Astrocyte (in vitro differentiated cells and primary cell): ENCODE results near the gene ABCA7. TPM values are rescaled to one million over a fixed set of nuclear protein-coding genes. Genes with fewer than 3 reads are reported as not detected.

Source experiments
- DNase-seq: peaks from one replicate; pipeline ENCODE4 v3.0.0-alpha.2; 2010; ENCODE audit warnings: low read depth
- FAIRE-seq: peaks from 2 replicates; lab custom pipeline; 2011; peaks lifted over from hg19 to GRCh38; lab: Jason Lieb, UNC
- H2AFZ ChIP-seq: 2 replicates; pipeline ENCODE4 v1.6.0; 2012; ENCODE audit warnings: low read depth, low read length, inconsistent platforms
- H3K27ac ChIP-seq: 2 replicates; pipeline ENCODE4 v1.5.1; 2011; ENCODE audit warnings: low read depth, low read length, inconsistent platforms
- H3K27me3 ChIP-seq: 2 replicates; pipeline ENCODE4 v1.6.0; 2011; ENCODE audit warnings: low read length, inconsistent platforms; ENCODE audit not compliant: insufficient read depth
- H3K36me3 ChIP-seq: 2 replicates; pipeline ENCODE4 v1.5.1; 2011; ENCODE audit warnings: low read length, inconsistent platforms; ENCODE audit not compliant: insufficient read depth
- H3K4me1 ChIP-seq: 2 replicates; pipeline ENCODE4 v1.5.1; 2011; ENCODE audit warnings: low read length, inconsistent platforms; ENCODE audit not compliant: insufficient read depth
- H3K4me2 ChIP-seq: 2 replicates; pipeline ENCODE4 v1.6.0; 2012; ENCODE audit warnings: low read length, inconsistent platforms
- H3K4me3 ChIP-seq: 2 replicates; pipeline ENCODE4 v1.5.1; 2011; ENCODE audit warnings: low read depth, mild to moderate bottlenecking, low read length, inconsistent platforms; ENCODE audit not compliant: insufficient read depth
- H3K79me2 ChIP-seq: 2 replicates; pipeline ENCODE4 v1.6.0; 2012; ENCODE audit warnings: mild to moderate bottlenecking, low read length, inconsistent platforms; ENCODE audit not compliant: insufficient read depth
- H3K9ac ChIP-seq: 2 replicates; pipeline ENCODE4 v1.6.0; 2012; ENCODE audit warnings: mild to moderate bottlenecking, low read length, inconsistent platforms
- H3K9me3 ChIP-seq: 2 replicates; pipeline ENCODE4 v1.5.1; 2012; ENCODE audit warnings: low read depth, mild to moderate bottlenecking, low read length, inconsistent platforms; ENCODE audit not compliant: insufficient read depth
- H4K20me1 ChIP-seq: 2 replicates; pipeline ENCODE4 v1.6.0; 2012; ENCODE audit warnings: low read length, inconsistent platforms; ENCODE audit not compliant: insufficient read depth
- H3K27ac Mint-ChIP-seq: one replicate; pipeline ENCODE4 v1.8.0; 2021; ENCODE audit warnings: mild to moderate bottlenecking, mixed read lengths; ENCODE audit not compliant: unreplicated experiment
- H3K27me3 Mint-ChIP-seq: one replicate; pipeline ENCODE4 v1.8.0; 2021; ENCODE audit warnings: low read depth, mixed read lengths; ENCODE audit not compliant: unreplicated experiment
- H3K36me3 Mint-ChIP-seq: one replicate; pipeline ENCODE4 v1.8.0; 2021; ENCODE audit warnings: low read depth, mixed read lengths; ENCODE audit not compliant: unreplicated experiment
- H3K4me1 Mint-ChIP-seq: one replicate; pipeline ENCODE4 v1.8.0; 2021; ENCODE audit warnings: low read depth, mixed read lengths; ENCODE audit not compliant: unreplicated experiment
- H3K4me3 Mint-ChIP-seq: one replicate; pipeline ENCODE4 v1.8.0; 2021; ENCODE audit warnings: mild to moderate bottlenecking, moderate library complexity, mixed read lengths; ENCODE audit not compliant: unreplicated experiment
- H3K9me3 Mint-ChIP-seq: one replicate; pipeline ENCODE4 v1.8.0; 2021; ENCODE audit warnings: mild to moderate bottlenecking, mixed read lengths; ENCODE audit not compliant: unreplicated experiment
- CTCF ChIP-seq: IDR thresholded peaks from 2 replicates; pipeline ENCODE4 v1.5.1; 2011; ENCODE audit warnings: low read depth, mild to moderate bottlenecking, inconsistent platforms, low read length, moderate library complexity; ENCODE audit not compliant: insufficient read depth
- EZH2 ChIP-seq: IDR thresholded peaks from 2 replicates; pipeline ENCODE4 v1.6.1; 2012; ENCODE audit warnings: mild to moderate bottlenecking, low read length, inconsistent platforms; ENCODE audit not compliant: insufficient read depth
- total RNA-seq: library from RNA; stranded (reverse); gene quantifications from 2 replicates; pipeline ENCODE4 v1.2.1, GENCODE V29; 2021

ABCA7 gene
- total RNA-seq, 1 donor from 2014 or later: 18.4 TPM

- H3K27ac ChIP-seq: no peak overlapping the region
- no peaks in the 10 kb centered on the region for H3K36me3 ChIP-seq
- no peaks in the 10 kb centered on the region for H3K27me3 ChIP-seq
- H3K4me1 ChIP-seq: no peaks in the 10 kb centered on the region
- no peaks in the 10 kb centered on the region for H3K9me3 ChIP-seq
- Mint-ChIP-seq H3K4me1 (no peaks in the 10 kb centered on the region), H3K27me3 (peaks cover 10% of the 10 kb centered on the region), H3K4me3 (no peak overlapping the region), H3K9me3 (no peaks in the 10 kb centered on the region), H3K27ac (no peak overlapping the region), H3K36me3 (no peaks in the 10 kb centered on the region)
- no peak for DNase-seq
- no peak overlapping the region for H3K4me3 ChIP-seq
- H3K4me2 ChIP-seq: no peak overlapping the region
- TF ChIP-seq CTCF: no peak
- no peak for TF ChIP-seq EZH2
- H4K20me1 ChIP-seq: peaks cover 14% of the 10 kb centered on the region
- no peak overlapping the region for H2AFZ ChIP-seq
- H3K9ac ChIP-seq: no peak overlapping the region
- H3K79me2 ChIP-seq: no peaks in the 10 kb centered on the region
- FAIRE-seq: no peak
Measured at GRCh38 chr19:1006711-1007398, 33.1 kb upstream of the ABCA7 start.

DNA sequence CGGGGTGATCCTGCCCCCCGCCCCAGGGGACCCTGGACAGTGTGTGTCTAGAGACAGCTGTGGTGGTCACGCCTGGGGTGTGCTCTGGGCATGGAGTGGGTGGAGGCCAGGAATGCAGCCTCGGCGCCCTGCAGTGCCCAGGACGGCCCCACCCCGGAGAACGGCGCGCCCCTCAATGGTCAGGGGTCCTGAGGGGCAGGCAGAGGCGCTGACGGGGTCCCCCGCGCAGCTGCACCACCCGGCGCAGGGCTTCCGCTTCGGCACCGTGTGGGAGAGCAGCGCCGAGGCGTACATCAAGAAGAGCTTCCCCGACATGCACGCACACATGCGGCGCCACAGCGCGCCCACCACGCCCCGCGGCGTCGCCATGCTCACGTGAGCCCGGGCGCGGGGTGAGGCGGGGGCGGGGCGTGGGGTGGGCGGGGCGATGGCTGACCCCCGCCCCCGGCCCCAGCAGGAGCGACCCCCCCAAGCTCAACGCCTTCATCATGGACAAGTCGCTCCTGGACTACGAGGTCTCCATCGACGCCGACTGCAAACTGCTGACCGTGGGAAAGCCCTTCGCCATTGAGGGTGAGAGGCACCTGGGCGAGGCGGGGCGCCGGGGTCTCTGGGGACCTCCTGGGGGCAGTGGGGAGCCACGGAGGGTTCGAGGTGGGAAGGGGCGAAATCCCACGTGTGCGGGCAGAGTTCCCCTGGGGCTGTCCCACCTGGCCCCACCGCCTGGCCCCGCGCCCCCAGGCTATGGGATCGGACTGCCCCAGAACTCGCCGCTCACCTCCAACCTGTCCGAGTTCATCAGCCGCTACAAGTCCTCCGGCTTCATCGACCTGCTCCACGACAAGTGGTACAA, 32.3 kb upstream of the ABCA7 start:
- no peak overlapping the region for H3K4me3 Mint-ChIP-seq
- Histone ChIP-seq H3K36me3 (no peaks in the 10 kb centered on the region), H3K27ac (no peak overlapping the region), H3K4me1 (no peaks in the 10 kb centered on the region), H3K9me3 (no peaks in the 10 kb centered on the region), H3K4me3 (no peak overlapping the region), H3K9ac (no peak overlapping the region), H2AFZ (no peak overlapping the region), H3K4me2 (no peak overlapping the region), H3K27me3 (no peaks in the 10 kb centered on the region), H4K20me1 (peaks cover 14% of the 10 kb centered on the region), H3K79me2 (no peaks in the 10 kb centered on the region)
- H3K36me3 Mint-ChIP-seq: no peaks in the 10 kb centered on the region
- TF ChIP-seq EZH2 (no peak), CTCF (no peak)
- H3K9me3 Mint-ChIP-seq: no peaks in the 10 kb centered on the region
- H3K27me3 Mint-ChIP-seq: peaks cover 6% of the 10 kb centered on the region
- H3K27ac Mint-ChIP-seq: no peak overlapping the region
- H3K4me1 Mint-ChIP-seq: no peaks in the 10 kb centered on the region
- DNase-seq (no peak), FAIRE-seq (no peak)
